A549 (cell line): ENCODE data around the gene PTEN. TPM values are rescaled to one million over a fixed set of nuclear protein-coding genes. Genes with fewer than 3 reads are reported as not detected.

Source experiments
- ATAC-seq, 2 experiments: fragments of 200-7000 bp in 1 of 2; fragments of >200 bp in 1 of 2; cut with Nextera tagmentation in 1 of 2; cut with Tn5 transposase in 1 of 2; 3 replicates each; pipeline versions ENCODE4 v1.8.0 to v1.9.1; 2018 to 2020; ENCODE audit warnings: mild to moderate bottlenecking in 1 of 2, moderate library complexity in 1 of 2
- CTCF ChIA-PET: fragments of 300-600 bp; sonication (Branson Sonifier 250); formaldehyde crosslinking; extraction: SDS; loops from one replicate; lab custom pipeline; 2021; ENCODE audit warnings: antibody characterized with exemption, inconsistent platforms; lab: Yijun Ruan, JAX
- POLR2A ChIA-PET: fragments of 350-600 bp; formaldehyde crosslinking; extraction: SDS; loops from one replicate; lab custom pipeline; 2021; ENCODE audit warnings: antibody characterized with exemption, inconsistent platforms; lab: Yijun Ruan, JAX
- DNase-seq, 2 experiments: peaks; one replicate each; pipeline versions ENCODE4 v3.0.0 to v3.0.0-alpha.2; 2011 to 2016; ENCODE audit warnings: low read depth in 1 of 2, low spot score in 1 of 2
- FAIRE-seq: peaks from 2 replicates; lab custom pipeline; 2011; peaks lifted over from hg19 to GRCh38; lab: Jason Lieb, UNC
- H3K27ac ChIP-seq, 2 experiments: fragments of >200 bp; sonication (Bioruptor Twin); formaldehyde crosslinking; 3 replicates each; pipeline ENCODE4 v1.5.1; 2016 to 2017
- H3K4me1 ChIP-seq: fragments of >200 bp; sonication (Bioruptor Twin); formaldehyde crosslinking; 3 replicates; pipeline ENCODE4 v1.6.1; 2016
- H3K4me2 ChIP-seq: fragments of >200 bp; sonication (Bioruptor Twin); formaldehyde crosslinking; 3 replicates; pipeline ENCODE4 v1.6.1; 2016
- H3K4me3 ChIP-seq: fragments of >200 bp; sonication (Bioruptor Twin); formaldehyde crosslinking; 3 replicates; pipeline ENCODE4 v1.5.1; 2016
- H3K9me3 ChIP-seq: fragments of >200 bp; sonication (Bioruptor Twin); formaldehyde crosslinking; 3 replicates; pipeline ENCODE4 v1.6.1; 2016
- BHLHE40 ChIP-seq: IDR thresholded peaks from 2 replicates; pipeline ENCODE4 v1.6.1; 2012; ENCODE audit warnings: low read depth, low read length, inconsistent platforms
- CBX2 ChIP-seq: fragments of 200-600 bp; sonication (generic); IDR thresholded peaks from 2 replicates; pipeline ENCODE4 v1.6.1; 2016; ENCODE audit warnings: low read depth, mild to moderate bottlenecking, borderline replicate concordance
- CEBPB ChIP-seq, 2 experiments: fragments of >200 bp in 1 of 2; sonication (Bioruptor Twin) in 1 of 2; formaldehyde crosslinking in 1 of 2; IDR thresholded peaks; 2 replicates each; pipeline ENCODE4 v1.6.1; 2012 to 2016
- ESRRA ChIP-seq: fragments of 150-350 bp; IDR thresholded peaks from 2 replicates; pipeline ENCODE4 v1.6.1; 2014; ENCODE audit warnings: mild to moderate bottlenecking, low read length, borderline replicate concordance
- FOSL2 ChIP-seq, 2 experiments: fragments of 450-650 bp in 1 of 2; fragments of >200 bp in 1 of 2; sonication (Bioruptor Twin) in 1 of 2; formaldehyde crosslinking; IDR thresholded peaks; 2 replicates each; pipeline versions ENCODE4 v1.5.0 to v1.6.1; 2016 to 2020; ENCODE audit warnings: mild to moderate bottlenecking in 1 of 2, moderate library complexity in 1 of 2
- HDAC2 ChIP-seq: fragments of 200-600 bp; sonication (generic); IDR thresholded peaks from 2 replicates; pipeline ENCODE4 v1.6.1; 2016
- HEYL ChIP-seq: fragments of 250-450 bp; sonication (Bioruptor Pico); IDR thresholded peaks from 2 replicates; pipeline ENCODE4 v1.8.0; 2021; ENCODE audit warnings: mild to moderate bottlenecking, moderate library complexity
- JUN ChIP-seq, 2 experiments: fragments of >200 bp; sonication (Bioruptor Twin); formaldehyde crosslinking; IDR thresholded peaks; 2 replicates in 1 of 2; 3 replicates in 1 of 2; pipeline ENCODE4 v1.6.1; 2016 to 2017
- MAFK ChIP-seq: fragments of 450-650 bp; IDR thresholded peaks from 2 replicates; pipeline ENCODE4 v1.6.1; 2014; ENCODE audit not compliant: partially characterized antibody
- MAZ ChIP-seq: fragments of 150-350 bp; IDR thresholded peaks from 2 replicates; pipeline ENCODE4 v1.6.1; 2014; ENCODE audit warnings: antibody characterized with exemption, low read depth, low read length, borderline replicate concordance
- MYC ChIP-seq: IDR thresholded peaks from 2 replicates; pipeline ENCODE4 v1.6.1; 2012; ENCODE audit warnings: mild to moderate bottlenecking, inconsistent platforms, low read length, improper control_type of control experiment, borderline replicate concordance
- NR3C1 ChIP-seq: fragments of >200 bp; sonication (Bioruptor Twin); formaldehyde crosslinking; IDR thresholded peaks from 3 replicates; pipeline ENCODE4 v1.6.1; 2017
- PHF8 ChIP-seq: fragments of 200-600 bp; sonication (generic); IDR thresholded peaks from 2 replicates; pipeline ENCODE4 v1.6.1; 2016; ENCODE audit warnings: low read depth, mild to moderate bottlenecking, antibody characterized with exemption, moderate library complexity, borderline replicate concordance
- POLR2A ChIP-seq: IDR thresholded peaks from 2 replicates; pipeline ENCODE4 v1.6.1; 2012; ENCODE audit warnings: mild to moderate bottlenecking, low read length
- RAD21 ChIP-seq, 2 experiments: fragments of >200 bp in 1 of 2; sonication (Bioruptor Twin) in 1 of 2; formaldehyde crosslinking in 1 of 2; IDR thresholded peaks in 1 of 2; conservative IDR thresholded peaks in 1 of 2; 2 replicates in 1 of 2; 3 replicates in 1 of 2; pipeline ENCODE4 v1.6.1; 2012 to 2018; ENCODE audit warnings: inconsistent platforms in 1 of 2
- SREBF2 ChIP-seq: fragments of 450-650 bp; IDR thresholded peaks from 2 replicates; pipeline ENCODE4 v1.6.1; 2014; ENCODE audit warnings: mild to moderate bottlenecking, moderate library complexity
- TP53 ChIP-seq: fragments of 250-450 bp; sonication (Bioruptor Pico); IDR thresholded peaks from 2 replicates; pipeline ENCODE4 v1.5.0; 2021; ENCODE audit warnings: mild to moderate bottlenecking, moderate library complexity
- WGBS: methylation state at CpG from one replicate; pipeline ENCODE4 v1.1.6; 2017; ENCODE audit errors: missing lambda C conversion rate; 5-methylcytosine and 5-hydroxymethylcytosine counted together
- polyA plus RNA-seq, 4 experiments: library from polyadenylated mRNA; depleted of rRNA in 3 of 4; stranded (reverse); fragments of >200 nt; fragmentation: RNase III in 1 of 4; extraction: RNeasy Plus Mini Kit Qiagen cat#74134 plus additional on column Dnase treatment in 1 of 4; gene quantifications; 2 replicates in 3 of 4; 3 replicates in 1 of 4; pipeline ENCODE4 v1.2.3, GENCODE V29; 2011 to 2017
- TF ChIP-seq, protein P1 (sequence below): IDR thresholded peaks from 2 replicates; pipeline ENCODE4 v1.6.1; 2012
- TF ChIP-seq, protein P2 (sequence below): IDR thresholded peaks from 2 replicates; pipeline ENCODE4 v1.6.1; 2012; ENCODE audit warnings: low read depth, borderline replicate concordance
- TF ChIP-seq, protein P3 (sequence below): fragments of >200 bp; sonication (Bioruptor Twin); formaldehyde crosslinking; IDR thresholded peaks from 3 replicates; pipeline ENCODE4 v1.6.1; 2016
- TF ChIP-seq, protein P4 (sequence below): fragments of 250-450 bp; sonication (Bioruptor Pico); IDR thresholded peaks from 2 replicates; pipeline ENCODE4 v1.5.0; 2021; ENCODE audit warnings: mild to moderate bottlenecking, moderate library complexity, borderline replicate concordance
- TF ChIP-seq, protein P5 (sequence below): fragments of 250-450 bp; sonication (Bioruptor Pico); IDR thresholded peaks from 2 replicates; pipeline ENCODE4 v1.5.0; 2020; ENCODE audit warnings: low read depth, mild to moderate bottlenecking, moderate library complexity

PTEN gene
- polyA plus RNA-seq, 2 of the 4 experiments (the other 2 are of a cell fraction), result 33.6 to 58.3 TPM

DNA sequence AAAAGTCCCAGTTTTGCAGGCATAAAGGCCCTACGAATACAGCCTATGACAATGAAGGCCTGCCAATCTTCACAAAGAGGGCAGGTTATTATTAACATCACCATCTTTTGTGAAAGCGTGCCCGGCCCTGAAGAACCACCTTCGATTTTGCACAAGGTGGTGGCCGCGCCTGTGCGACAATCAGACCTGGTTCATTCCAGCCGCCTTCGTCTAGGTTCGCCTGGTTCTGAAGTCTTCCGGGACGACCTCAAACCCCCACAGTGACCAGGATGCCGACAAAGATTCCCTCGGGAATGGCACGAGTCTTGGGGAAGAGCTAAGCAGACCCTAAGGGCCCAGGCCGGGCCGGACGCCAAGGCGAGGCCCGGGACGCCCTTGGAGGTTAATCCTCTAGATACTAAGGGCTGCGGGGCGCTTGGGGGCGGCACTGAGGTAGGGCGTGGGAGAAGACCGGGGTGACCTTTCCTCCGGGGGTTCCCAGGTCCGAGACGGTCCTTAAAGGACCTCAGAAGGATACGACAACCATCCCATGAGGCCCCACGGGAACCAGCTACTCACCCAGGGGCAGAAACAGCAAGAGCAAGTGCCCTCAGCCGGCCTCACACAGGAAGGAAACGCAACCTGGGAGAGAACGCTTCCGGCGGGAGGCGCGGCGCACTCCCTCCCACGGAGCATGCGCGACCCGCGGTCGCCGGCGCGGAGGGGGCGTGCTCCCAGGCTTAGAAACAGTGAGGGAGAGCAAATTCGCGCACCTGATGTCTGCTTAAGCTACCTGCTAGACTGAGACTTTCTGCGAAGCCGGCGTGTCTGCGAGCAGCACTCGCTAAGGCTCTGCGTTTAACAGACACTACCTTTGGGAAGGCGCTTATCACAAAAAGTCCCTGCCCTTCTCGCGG lies 45.6 kb upstream of the PTEN start, which contains the start of gene ATAD1:
ATAD1 (minus strand) TSS at position 618 of the 896 bp plus-strand sequence. CDS start 3,627 bp downstream, outside the sequence.
- TF ChIP-seq MYC (peak; percentile 81), MAZ (0 out of 2 replicates have a peak, but pooled peaks have one; percentile 33), CEBPB (IDR thresholded peaks at IDR 0.05) (0 out of 4 replicates have a peak, but pooled peaks of 1 of the 2 experiments have one; percentile 6), TP53 (CRISPR knock-in tag) (peak; percentile 54; the same call in 1 of the 2 replicates), BHLHE40 (no peak), HDAC2 (no peak), RAD21 (conservative IDR thresholded peaks at IDR 0.05 in 1 of 2, IDR thresholded peaks at IDR 0.05 in 1 of 2) (peak in 1 of 2 experiments; percentile 12; a peak in 1 of 5 replicates), NR3C1 (no peak), MAFK (no peak), CBX2 (no peak), SREBF2 (no peak), FOSL2 (IDR thresholded peaks at IDR 0.05) (no peak), FOSL2 (CRISPR knock-in tag; IDR thresholded peaks at IDR 0.05) (0 out of 2 replicates have a peak, but pooled peaks have one; percentile 4), POLR2A (peak; percentile 63), HEYL (CRISPR knock-in tag) (0 out of 2 replicates have a peak, but pooled peaks have one; percentile 33), PHF8 (peak; percentile 89; the same call in 1 of the 2 replicates), JUN (IDR thresholded peaks at IDR 0.05) (peak; percentile 71 to 92; a peak in 4 of 5 replicates), ESRRA (0 out of 2 replicates have a peak, but pooled peaks have one; percentile 69)
- TF ChIP-seq, protein P1, sequence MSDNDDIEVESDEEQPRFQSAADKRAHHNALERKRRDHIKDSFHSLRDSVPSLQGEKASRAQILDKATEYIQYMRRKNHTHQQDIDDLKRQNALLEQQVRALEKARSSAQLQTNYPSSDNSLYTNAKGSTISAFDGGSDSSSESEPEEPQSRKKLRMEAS, result peak; percentile 86
- TF ChIP-seq, protein P2, sequence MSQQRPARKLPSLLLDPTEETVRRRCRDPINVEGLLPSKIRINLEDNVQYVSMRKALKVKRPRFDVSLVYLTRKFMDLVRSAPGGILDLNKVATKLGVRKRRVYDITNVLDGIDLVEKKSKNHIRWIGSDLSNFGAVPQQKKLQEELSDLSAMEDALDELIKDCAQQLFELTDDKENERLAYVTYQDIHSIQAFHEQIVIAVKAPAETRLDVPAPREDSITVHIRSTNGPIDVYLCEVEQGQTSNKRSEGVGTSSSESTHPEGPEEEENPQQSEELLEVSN, result peak; percentile 63; the same call in 1 of the 2 replicates
- TF ChIP-seq, protein P3, sequence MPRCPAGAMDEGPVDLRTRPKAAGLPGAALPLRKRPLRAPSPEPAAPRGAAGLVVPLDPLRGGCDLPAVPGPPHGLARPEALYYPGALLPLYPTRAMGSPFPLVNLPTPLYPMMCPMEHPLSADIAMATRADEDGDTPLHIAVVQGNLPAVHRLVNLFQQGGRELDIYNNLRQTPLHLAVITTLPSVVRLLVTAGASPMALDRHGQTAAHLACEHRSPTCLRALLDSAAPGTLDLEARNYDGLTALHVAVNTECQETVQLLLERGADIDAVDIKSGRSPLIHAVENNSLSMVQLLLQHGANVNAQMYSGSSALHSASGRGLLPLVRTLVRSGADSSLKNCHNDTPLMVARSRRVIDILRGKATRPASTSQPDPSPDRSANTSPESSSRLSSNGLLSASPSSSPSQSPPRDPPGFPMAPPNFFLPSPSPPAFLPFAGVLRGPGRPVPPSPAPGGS, result peak; percentile 63; the same call in 1 of the 3 replicates
- TF ChIP-seq, protein P4, sequence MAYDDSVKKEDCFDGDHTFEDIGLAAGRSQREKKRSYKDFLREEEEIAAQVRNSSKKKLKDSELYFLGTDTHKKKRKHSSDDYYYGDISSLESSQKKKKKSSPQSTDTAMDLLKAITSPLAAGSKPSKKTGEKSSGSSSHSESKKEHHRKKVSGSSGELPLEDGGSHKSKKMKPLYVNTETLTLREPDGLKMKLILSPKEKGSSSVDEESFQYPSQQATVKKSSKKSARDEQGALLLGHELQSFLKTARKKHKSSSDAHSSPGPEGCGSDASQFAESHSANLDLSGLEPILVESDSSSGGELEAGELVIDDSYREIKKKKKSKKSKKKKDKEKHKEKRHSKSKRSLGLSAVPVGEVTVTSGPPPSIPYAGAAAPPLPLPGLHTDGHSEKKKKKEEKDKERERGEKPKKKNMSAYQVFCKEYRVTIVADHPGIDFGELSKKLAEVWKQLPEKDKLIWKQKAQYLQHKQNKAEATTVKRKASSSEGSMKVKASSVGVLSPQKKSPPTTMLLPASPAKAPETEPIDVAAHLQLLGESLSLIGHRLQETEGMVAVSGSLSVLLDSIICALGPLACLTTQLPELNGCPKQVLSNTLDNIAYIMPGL (CRISPR knock-in tag), result peak; percentile 85
- TF ChIP-seq, protein P5, sequence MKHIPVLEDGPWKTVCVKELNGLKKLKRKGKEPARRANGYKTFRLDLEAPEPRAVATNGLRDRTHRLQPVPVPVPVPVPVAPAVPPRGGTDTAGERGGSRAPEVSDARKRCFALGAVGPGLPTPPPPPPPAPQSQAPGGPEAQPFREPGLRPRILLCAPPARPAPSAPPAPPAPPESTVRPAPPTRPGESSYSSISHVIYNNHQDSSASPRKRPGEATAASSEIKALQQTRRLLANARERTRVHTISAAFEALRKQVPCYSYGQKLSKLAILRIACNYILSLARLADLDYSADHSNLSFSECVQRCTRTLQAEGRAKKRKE (CRISPR knock-in tag), result no peak
- TF ChIP-seq, all 56 proteins: peak for 15
- under 1% methylated on average over 45 of the region's 60 CpGs for WGBS
- POLR2A ChIA-PET, result interaction anchor here (0.5 to 3.3 kb wide), 12 partner anchors 13 to 776 kb away, joined by 3 to 26 read pairs (median 4); partner anchors contain the start of genes KLLN, PAPSS2 and PTEN
- Histone ChIP-seq H3K4me1 (peaks cover 35% of the 10 kb centered on the region), H3K4me2 (peak within 1 kb of the TSS; percentile 91), H3K27ac (peak within 1 kb of the TSS; percentile 85 to 95), H3K4me3 (peak within 1 kb of the TSS; percentile 70), H3K9me3 (no peaks in the 10 kb centered on the region)
- no peak for FAIRE-seq
- CTCF ChIA-PET, result interaction anchor here (0.6 to 2.9 kb wide), 13 partner anchors 11 to 851 kb away, joined by 3 to 18 read pairs (median 5); no protein-coding TSS in a partner anchor
- ATAC-seq, result peak; percentile 95 to 96
- peak; percentile 76 to 93 for DNase-seq
